GM20000 (cell line): ENCODE data around the gene CFAP251.

Source experiments
- DNase-seq: peaks from one replicate; pipeline ENCODE4 v3.0.0; 2012; ENCODE audit warnings: low spot score
- TF ChIP-seq, protein P1 (sequence below): IDR thresholded peaks from 2 replicates; pipeline ENCODE4 v1.5.1; 2012; ENCODE audit warnings: mild to moderate bottlenecking, control low read depth; ENCODE audit errors: extremely low read depth, missing control alignments

The CFAP251 gene

DNA sequence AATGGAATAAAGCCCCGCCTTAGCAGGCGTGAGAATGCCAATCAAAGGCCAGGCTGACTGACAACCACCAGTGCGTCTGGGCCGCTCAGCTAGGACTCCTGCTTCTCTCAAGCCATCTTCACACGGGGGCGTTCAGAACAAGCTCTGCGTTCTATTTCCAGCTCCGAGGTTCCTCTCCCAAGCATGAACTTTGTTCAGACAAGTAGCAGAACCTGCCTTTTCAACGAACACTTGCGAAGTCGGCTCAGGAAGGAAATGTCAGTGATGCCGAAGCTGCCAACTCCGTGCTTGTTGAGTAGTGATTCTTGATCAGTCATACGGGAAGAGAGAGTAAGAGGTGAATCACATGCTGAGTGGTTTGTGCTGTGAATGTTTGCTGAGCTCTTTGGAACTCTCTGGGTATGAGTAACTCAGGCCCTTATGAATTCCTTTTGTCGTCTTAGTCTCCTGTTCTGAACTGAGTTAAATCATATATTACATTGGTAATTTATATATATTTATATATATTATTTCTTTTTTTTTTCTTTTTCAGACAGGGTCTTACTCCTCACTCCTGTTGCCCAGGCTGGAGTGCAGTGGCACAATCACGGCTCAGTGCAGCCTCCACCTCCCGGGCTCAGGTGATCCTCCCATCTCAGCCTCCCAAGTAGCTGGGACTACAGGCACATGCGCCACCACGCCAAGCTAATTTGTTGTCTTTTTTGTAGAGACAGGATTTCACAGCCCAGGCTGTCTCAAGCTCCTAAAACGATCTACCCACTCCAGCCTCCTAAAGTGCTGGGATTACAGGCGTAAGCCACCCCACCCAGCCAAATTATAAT lies 73.9 kb downstream of the CFAP251 start:
- DNase-seq = peak; percentile 88
- TF ChIP-seq, protein P1, sequence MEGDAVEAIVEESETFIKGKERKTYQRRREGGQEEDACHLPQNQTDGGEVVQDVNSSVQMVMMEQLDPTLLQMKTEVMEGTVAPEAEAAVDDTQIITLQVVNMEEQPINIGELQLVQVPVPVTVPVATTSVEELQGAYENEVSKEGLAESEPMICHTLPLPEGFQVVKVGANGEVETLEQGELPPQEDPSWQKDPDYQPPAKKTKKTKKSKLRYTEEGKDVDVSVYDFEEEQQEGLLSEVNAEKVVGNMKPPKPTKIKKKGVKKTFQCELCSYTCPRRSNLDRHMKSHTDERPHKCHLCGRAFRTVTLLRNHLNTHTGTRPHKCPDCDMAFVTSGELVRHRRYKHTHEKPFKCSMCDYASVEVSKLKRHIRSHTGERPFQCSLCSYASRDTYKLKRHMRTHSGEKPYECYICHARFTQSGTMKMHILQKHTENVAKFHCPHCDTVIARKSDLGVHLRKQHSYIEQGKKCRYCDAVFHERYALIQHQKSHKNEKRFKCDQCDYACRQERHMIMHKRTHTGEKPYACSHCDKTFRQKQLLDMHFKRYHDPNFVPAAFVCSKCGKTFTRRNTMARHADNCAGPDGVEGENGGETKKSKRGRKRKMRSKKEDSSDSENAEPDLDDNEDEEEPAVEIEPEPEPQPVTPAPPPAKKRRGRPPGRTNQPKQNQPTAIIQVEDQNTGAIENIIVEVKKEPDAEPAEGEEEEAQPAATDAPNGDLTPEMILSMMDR = no peak

DNA sequence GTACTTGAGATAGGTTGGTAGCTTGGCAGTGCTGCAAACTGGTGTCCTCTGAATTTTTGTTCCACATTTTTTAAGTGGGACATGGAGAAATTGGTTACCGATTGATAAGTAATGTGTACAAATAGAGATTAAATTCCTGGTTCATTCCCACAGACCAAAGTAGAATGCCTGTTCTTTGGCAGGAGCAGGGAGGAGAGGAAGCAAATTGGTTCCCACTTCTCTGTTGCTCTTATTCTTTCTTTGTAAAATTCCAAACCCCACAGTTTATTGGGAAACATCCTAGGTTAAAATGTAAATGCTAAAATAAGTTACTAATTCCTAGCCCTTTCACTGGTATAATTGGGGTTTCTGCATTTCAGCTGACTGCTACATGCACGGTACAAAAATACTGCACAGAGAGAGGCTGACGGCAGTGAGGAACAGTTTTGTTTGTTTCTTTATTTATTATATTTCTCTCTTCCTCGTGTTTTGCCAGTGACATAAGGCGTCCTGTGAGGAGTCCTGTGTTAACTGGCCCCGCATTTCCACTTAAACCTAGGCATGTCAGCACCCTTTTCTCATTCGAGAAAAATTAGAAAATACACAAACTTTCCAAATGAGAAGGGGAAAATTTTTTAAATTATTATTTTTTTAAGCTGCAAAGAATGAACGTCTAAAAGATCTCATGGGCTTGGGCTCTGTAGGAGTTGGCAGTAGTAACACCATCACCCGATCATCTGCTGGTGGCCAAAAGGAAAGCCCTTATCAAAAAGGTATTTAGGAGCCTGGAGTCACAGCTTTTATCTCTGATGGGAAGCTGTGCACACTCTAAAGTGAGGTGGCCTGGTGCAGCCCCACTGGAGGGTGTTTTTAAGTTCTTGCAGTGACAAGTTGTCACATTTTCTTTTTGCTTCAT lies 77.9 kb downstream of the CFAP251 start:
- no peak for DNase-seq
- TF ChIP-seq, protein P1 = no peak

DNA sequence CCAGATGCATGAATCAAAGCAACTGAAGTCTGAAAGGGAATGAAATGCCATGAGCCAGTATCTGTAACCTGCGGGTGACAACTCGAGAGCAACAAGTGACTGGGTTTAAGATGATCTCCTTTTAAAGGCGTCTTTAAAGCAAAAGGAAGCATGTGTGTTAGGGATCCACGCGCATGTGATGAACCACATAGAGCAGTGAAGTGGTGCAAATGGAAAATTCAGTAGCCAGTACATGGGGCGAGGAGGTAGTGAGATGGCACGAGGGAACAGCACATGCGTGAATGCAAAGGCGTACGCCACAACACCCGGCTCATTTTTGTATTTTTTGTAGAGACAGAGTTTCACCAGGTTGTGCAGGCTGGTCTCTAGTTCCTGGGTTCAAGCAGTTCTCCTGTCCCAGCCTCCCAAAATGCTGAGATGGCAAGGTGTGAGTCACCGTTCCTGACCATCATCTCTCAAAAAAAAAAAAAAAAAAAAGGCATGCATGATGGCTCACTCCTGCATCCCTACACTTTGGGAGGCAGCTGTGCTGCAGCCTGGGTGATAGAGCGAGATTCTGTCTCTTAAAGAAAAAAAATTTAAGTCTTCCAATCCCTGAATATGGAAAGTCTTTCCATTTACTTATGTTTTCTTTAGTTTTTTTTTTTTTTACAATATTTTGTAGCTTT lies 78.7 kb downstream of the CFAP251 start:
- TF ChIP-seq, protein P1 = no peak
- no peak for DNase-seq

DNA sequence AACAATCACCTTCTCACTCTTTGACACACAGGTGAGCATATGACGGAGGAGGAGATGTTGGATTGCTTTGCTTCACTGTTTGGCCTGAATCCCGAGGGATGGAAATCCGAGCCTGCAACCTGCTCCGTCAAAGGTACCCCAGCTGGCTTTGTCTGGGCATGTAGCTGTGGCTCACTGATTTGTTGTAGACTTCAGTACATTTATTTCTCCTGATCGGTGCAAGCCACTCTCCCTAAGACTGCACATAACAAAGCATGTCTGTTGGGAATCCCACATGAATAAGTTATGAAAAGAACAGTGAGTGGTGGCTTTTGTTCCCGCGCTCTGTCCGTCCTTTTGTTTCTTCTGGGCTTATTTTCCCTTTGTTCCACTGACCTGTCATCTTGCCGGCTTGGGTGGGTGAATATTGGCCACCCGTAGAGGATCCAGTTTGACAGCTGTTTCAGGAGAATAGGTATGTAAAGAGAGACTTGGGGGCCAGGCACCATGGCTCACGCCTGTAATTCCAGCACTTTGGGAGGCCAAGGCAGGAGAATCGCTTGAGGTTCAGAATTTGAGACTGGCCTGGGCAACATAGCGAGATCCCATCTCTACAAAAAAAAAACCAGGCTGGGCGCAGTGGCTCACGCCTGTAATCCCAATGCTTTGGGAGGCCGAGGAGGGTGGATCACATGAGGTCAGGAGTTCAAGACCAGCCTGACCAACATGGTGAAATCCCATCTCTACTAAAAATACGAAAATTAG lies 83.2 kb downstream of the CFAP251 start:
- no peak for DNase-seq
- TF ChIP-seq, protein P1 = no peak

DNA sequence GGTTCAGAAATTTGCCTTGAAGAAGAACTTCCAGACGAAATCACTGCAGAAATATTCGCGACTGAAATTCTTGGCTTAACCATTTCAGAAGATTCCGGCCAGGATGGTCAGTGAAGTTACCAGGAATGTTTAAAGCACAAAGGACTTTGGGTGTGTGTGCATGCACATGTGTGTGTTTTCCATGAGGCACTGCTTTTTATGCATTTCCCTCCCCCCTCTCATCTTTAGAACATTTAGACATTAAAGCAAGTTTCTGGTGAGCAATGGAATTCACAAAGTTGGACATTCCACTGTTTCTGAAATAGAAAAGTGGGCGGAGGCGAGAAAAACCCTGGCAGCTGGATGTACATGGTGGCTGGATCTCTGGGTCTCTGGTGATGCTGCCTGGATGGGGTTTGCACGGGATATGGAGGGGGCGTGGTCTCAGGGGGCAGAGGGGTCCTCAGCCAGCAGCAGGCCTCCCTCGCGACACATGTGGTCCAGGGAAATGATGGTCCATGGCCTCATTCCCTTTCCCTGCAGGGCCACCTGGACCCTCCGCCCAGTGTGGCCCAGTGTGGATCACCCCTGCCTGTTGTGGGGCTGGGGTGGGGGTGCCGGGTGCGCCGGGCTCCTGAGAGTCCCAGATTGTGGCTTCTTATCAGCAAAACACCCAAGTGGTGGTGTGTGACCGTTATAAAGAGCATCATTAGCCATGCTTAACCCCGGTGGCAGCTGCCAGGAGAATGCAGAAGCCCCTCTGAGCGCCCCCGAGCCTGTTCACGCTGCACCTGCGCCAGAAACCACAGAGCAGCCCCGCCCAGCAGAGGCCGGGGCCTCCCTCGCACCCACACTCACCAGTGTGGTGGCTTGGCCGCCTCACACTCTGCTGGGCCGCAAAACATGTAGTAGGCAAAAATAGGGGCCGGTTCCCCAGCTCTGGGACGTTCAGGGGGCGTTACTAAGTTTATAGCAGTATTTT lies 85.5 kb downstream of the CFAP251 start:
- peak; percentile 45 for DNase-seq
- TF ChIP-seq, protein P1 = no peak

DNA sequence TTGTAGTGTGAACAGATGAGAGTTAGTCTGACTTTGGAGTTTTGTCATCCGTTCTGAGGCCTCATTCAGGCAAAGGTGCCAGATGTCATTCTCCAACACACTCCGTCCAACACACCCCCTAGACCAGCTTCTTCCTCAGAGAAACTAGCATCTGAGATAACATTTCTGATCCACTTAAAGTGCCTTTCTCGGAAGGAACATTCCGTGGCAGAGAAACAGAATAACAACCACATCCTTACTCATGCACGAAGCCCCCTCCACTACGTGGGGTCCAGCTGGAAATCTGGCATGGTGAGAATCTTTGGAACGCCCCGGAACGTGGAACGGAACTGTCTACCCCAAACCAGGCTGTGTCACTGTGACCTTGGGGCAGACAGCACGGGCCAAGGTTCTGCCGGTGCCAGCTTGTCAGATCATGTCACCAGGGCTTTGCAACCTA lies 86.3 kb downstream of the CFAP251 start:
- TF ChIP-seq, protein P1 = no peak

More for the DNA sequence above, 86.3 kb downstream of the CFAP251 start:
- no peak for DNase-seq
